Fibroblast of the aortic adventitia (primary cell): ENCODE results near the gene DECR2. TPM values are rescaled to one million over a fixed set of nuclear protein-coding genes. Genes with fewer than 3 reads are reported as not detected.

ENCODE experiments used
- DNase-seq: peaks from one replicate; pipeline ENCODE4 v3.0.0-alpha.2; 2010; ENCODE audit warnings: low read depth
- H3K4me3 ChIP-seq: 2 replicates; pipeline ENCODE4 v1.5.1; 2011; ENCODE audit warnings: low read depth, mild to moderate bottlenecking, control low read depth, low read length, moderate library complexity
- CTCF ChIP-seq: IDR thresholded peaks from 2 replicates; pipeline ENCODE4 v1.5.1; 2011; ENCODE audit warnings: mild to moderate bottlenecking, low read length, control low read depth, inconsistent platforms; ENCODE audit not compliant: insufficient read depth
- total RNA-seq: library from RNA; depleted of rRNA; stranded (reverse); fragments of >200 nt; gene quantifications from 2 replicates; pipeline ENCODE4 v1.2.3, GENCODE V29; 2012; ENCODE audit warnings: low replicate concordance

DECR2 gene
- total RNA-seq, 1 donor, result 8.1 TPM

DNA sequence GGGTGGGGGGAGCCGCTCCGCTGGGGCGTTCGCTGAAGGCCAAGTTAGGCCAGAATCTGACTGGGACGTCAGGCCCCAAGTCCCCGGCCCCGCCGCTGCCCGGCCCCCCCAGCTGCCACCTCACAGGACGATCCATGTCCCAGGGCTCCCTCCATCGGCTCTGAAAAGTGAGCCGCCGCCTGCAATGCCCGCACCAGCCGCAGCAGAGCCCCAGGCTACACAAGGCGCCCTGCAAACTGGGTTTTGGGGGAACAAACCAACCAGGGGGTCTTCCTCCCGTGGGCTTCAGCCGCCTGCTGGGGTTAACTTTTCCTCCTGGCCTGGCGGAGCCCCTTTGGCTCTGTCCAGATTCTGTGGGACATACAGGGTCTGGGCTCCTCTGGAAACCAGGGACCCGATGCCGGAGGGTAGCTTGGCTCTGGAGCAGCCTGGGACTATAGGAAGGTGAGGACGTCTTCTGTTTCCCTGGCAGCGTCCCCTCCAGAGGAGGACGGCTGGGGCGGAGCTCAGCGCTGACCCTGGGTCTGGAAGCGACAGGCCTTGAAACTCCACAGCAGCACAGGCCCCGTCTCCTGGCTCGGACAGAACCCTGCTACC lies 3.9 kb upstream of the DECR2 start:
- peak overlapping the region; percentile 50 for H3K4me3 ChIP-seq
- peak; percentile 51 for DNase-seq
- TF ChIP-seq CTCF, result peak; percentile 64

GRCh38 chr16:398561-399339 lies 2.9 kb upstream of the DECR2 start:
- TF ChIP-seq CTCF, result no peak
- DNase-seq, result no peak
- H3K4me3 ChIP-seq, result no peak overlapping the region

- no peak for TF ChIP-seq CTCF
- no peak overlapping the region for H3K4me3 ChIP-seq
- DNase-seq, result no peak
Observed at GRCh38 chr16:399340-400019, 2.2 kb upstream of the DECR2 start.

GRCh38 chr16:400061-400591 lies 1.6 kb upstream of the DECR2 start:
- H3K4me3 ChIP-seq, result peak overlapping the region; percentile 87
- no peak for TF ChIP-seq CTCF
- DNase-seq, result no peak

- no peak overlapping the region for H3K4me3 ChIP-seq
- DNase-seq, result no peak
- no peak for TF ChIP-seq CTCF
Observed at GRCh38 chr16:404971-405486, 3.3 kb downstream of the DECR2 start.

GRCh38 chr16:405548-406506 lies 4.1 kb downstream of the DECR2 start:
- no peak for TF ChIP-seq CTCF
- DNase-seq, result no peak
- no peak overlapping the region for H3K4me3 ChIP-seq
